Stomach (tissue), 9 donors: Measurements from ENCODE around the gene C10orf90. TPM values are rescaled to one million over a fixed set of nuclear protein-coding genes. Genes with fewer than 3 reads are reported as not detected.

Experiments
- DNase-seq, 2 donors: peaks; one replicate each; pipeline versions ENCODE4 v3.0.0 to v3.0.0-alpha.2; 2013 to 2019
- H3K27ac ChIP-seq, 5 donors: fragments of 200-600 bp in 4 of 5; sonication (generic) in 4 of 5; one replicate each; pipeline ENCODE4 v1.5.1; 2013 to 2019; ENCODE audit warnings: mild to moderate bottlenecking in 1 of 5, moderate library complexity in 1 of 5
- H3K27me3 ChIP-seq, 3 donors: fragments of 200-600 bp; sonication (generic); one replicate each; pipeline ENCODE4 v1.5.1; 2017 to 2019; ENCODE audit warnings: mixed run types in 1 of 3
- H3K36me3 ChIP-seq, 4 donors: fragments of 200-600 bp; sonication (generic); 1 replicate in 3 of 4; 2 replicates in 1 of 4; pipeline ENCODE4 v1.5.1; 2016 to 2019
- H3K4me1 ChIP-seq, 4 donors: fragments of 200-600 bp; sonication (generic); one replicate each; pipeline ENCODE4 v1.5.1; 2016 to 2019
- H3K4me3 ChIP-seq, 4 donors: fragments of 200-600 bp; sonication (generic) in 3 of 4; one replicate each; pipeline ENCODE4 v1.5.1; 2016 to 2019; ENCODE audit warnings: mild to moderate bottlenecking in 1 of 4
- H3K9me3 ChIP-seq, 4 donors: fragments of 200-600 bp; sonication (generic); one replicate each; pipeline ENCODE4 v1.5.1; 2016 to 2019
- EP300 ChIP-seq: sonication (generic); formaldehyde crosslinking; IDR thresholded peaks from one replicate; pipeline ENCODE4 v1.6.1; 2017; ENCODE audit warnings: antibody characterized with exemption
- POLR2A ChIP-seq, 4 donors: fragments of 450-650 bp; IDR thresholded peaks; one replicate each; pipeline ENCODE4 v1.6.1; 2016; ENCODE audit warnings: antibody characterized with exemption in 4 of 4, control low read depth in 2 of 4, mild to moderate bottlenecking in 1 of 4, moderate library complexity in 1 of 4
- POLR2AphosphoS5 ChIP-seq, 3 donors: sonication (generic); formaldehyde crosslinking; IDR thresholded peaks; one replicate each; pipeline ENCODE4 v1.6.1; 2016; ENCODE audit warnings: antibody characterized with exemption in 3 of 3
- WGBS, 5 donors: extraction: QIAGEN DNeasy Blood & Tissue Kit in 3 of 5; methylation state at CpG; one replicate each; pipeline versions ENCODE4 v1.1.5 to v1.1.7; 2013 to 2018; 5-methylcytosine and 5-hydroxymethylcytosine counted together
- intact Hi-C: fragments of 100-400 bp; cut with DNase I; formaldehyde crosslinking; loops from one replicate; pipeline ENCODE4 v1.15.1; 2023; ENCODE audit warnings: low total_unique reads
- polyA plus RNA-seq, 3 donors: library from polyadenylated mRNA; stranded (reverse); fragments of 200-250 nt; gene quantifications; one replicate each; pipeline ENCODE4 v1.2.3, GENCODE V29; 2013
- total RNA-seq, 5 donors: library from RNA; depleted of rRNA; stranded (reverse); fragments of >200 nt; gene quantifications; one replicate each; pipeline versions ENCODE4 v1.1.0 to v1.2.3, GENCODE V29; 2014 to 2016
- TF ChIP-seq, protein P1 (sequence below), 7 experiments: fragments of 450-650 bp in 4 of 7; fragments of 200-600 bp in 3 of 7; sonication (generic) in 3 of 7; IDR thresholded peaks; one replicate each; pipeline ENCODE4 v1.5.1; 2016 to 2019; ENCODE audit warnings: antibody characterized with exemption in 7 of 7, control low read depth in 2 of 7, mild to moderate bottlenecking in 1 of 7
- donor health status: healthy with polysubstance abuse.
- donor health status: Bipolar disorder and iron deficiency.
- donor health status: healthy.

Gene C10orf90
- total and polyA plus RNA-seq, 8 donors, result not detected

DNA sequence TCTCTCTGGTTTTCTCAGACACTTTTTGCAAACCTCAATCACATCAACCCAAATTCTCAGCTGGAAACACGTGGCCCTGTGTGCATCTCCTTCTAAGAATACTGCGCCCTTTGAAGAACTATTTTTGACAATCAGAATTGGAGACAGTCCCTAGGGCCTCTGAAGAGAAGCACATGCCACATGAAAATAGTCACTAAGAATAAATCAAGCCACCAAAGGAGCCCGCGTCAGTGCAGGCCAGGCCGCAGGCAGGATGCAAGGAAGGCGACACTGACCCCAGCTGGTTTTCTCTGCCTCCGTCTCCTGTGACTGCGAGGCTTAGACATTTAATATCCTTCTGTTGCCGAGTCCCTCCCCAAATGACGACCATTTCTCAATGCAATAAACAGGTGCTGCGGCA is 194.2 kb downstream of the C10orf90 start:
- DNase-seq, result peak in 1 of 2 donors; percentile 42
- H3K9me3 ChIP-seq, result no peaks in the 10 kb centered on the region
- no peak overlapping the region for H3K4me3 ChIP-seq
- no peaks in the 10 kb centered on the region for H3K4me1 ChIP-seq
- intact Hi-C loops, result no loop called here
- 62 to 67% (median 65%) methylated on average over 11 of the region's 11 CpGs for WGBS, 5 donors
- no peak for TF ChIP-seq POLR2AphosphoS5 (IDR thresholded peaks at IDR 0.05)
- no peak for TF ChIP-seq POLR2A (IDR thresholded peaks at IDR 0.05)
- TF ChIP-seq EP300, result no peak
- TF ChIP-seq, protein P1, sequence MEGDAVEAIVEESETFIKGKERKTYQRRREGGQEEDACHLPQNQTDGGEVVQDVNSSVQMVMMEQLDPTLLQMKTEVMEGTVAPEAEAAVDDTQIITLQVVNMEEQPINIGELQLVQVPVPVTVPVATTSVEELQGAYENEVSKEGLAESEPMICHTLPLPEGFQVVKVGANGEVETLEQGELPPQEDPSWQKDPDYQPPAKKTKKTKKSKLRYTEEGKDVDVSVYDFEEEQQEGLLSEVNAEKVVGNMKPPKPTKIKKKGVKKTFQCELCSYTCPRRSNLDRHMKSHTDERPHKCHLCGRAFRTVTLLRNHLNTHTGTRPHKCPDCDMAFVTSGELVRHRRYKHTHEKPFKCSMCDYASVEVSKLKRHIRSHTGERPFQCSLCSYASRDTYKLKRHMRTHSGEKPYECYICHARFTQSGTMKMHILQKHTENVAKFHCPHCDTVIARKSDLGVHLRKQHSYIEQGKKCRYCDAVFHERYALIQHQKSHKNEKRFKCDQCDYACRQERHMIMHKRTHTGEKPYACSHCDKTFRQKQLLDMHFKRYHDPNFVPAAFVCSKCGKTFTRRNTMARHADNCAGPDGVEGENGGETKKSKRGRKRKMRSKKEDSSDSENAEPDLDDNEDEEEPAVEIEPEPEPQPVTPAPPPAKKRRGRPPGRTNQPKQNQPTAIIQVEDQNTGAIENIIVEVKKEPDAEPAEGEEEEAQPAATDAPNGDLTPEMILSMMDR (IDR thresholded peaks at IDR 0.05), result no peak
- H3K27ac ChIP-seq, result no peak overlapping the region
- H3K36me3 ChIP-seq, result no peaks in the 10 kb centered on the region
- H3K27me3 ChIP-seq, result peaks cover 0 to 2% (median 0%) of the 10 kb centered on the region in 3 donors

DNA sequence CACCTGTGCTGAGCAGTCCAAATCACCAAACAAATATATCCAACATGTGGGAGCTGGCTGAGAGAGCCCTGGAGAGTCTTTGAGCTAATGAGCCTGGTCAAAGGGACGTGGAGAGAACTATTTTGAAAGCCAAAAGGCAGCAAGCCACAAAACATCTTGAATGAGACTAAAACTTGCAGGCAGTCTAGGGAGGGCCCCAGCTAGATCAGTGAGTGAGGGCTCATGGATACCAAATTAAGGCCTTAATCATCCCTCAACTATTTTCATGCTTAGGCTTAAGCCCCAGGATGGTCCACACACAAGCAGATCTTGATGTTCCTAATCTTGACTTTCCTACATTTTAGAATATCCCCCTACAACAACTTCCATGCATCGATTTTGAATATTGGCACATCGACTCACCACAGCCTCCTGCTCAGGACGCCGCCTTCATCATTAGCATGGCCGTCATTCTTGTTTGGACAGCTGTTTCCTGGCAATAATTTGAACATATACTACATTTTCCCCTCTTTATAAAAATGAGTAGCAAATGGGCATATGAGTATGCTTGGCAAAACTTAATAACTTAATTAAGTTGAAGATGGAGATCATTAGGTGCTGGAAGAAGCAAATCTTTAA is 195.3 kb downstream of the C10orf90 start:
- H3K36me3 ChIP-seq, result no peaks in the 10 kb centered on the region
- TF ChIP-seq POLR2A (IDR thresholded peaks at IDR 0.05) (no peak), POLR2AphosphoS5 (IDR thresholded peaks at IDR 0.05) (no peak), EP300 (no peak)
- TF ChIP-seq, protein P1 (IDR thresholded peaks at IDR 0.05), result no peak
- H3K4me1 ChIP-seq, result no peaks in the 10 kb centered on the region
- no peak for DNase-seq
- peaks cover 0 to 7% (median 0%) of the 10 kb centered on the region in 3 donors for H3K27me3 ChIP-seq
- H3K4me3 ChIP-seq, result no peak overlapping the region
- WGBS, 5 donors, result 80 to 87% (median 82%) methylated on average over 6 of the region's 6 CpGs
- H3K27ac ChIP-seq, result no peak overlapping the region
- no peaks in the 10 kb centered on the region for H3K9me3 ChIP-seq
- intact Hi-C loops, result no loop called here

DNA sequence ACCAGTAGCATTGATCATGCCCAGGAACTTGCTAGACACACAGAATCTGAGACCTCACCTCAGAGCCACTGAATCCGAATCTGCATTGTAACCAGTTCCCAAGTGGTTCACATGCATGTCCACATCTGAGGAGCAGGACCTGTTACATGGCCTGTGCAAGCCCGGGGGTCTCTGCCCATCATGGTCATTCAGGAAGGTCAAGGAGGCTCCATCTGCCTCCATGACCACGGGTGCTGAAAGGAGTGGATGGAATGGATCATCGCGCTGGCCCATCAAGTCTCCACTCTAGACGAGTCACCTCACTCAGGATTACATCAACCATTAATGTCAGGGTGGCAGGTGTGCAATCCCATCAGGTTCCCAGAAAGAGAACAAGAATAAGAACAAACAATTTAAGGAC is 196.5 kb downstream of the C10orf90 start:
- DNase-seq, result no peak
- Histone ChIP-seq H3K27me3 (peaks cover 0 to 7% (median 0%) of the 10 kb centered on the region in 3 donors), H3K4me3 (no peak overlapping the region), H3K9me3 (no peaks in the 10 kb centered on the region), H3K4me1 (no peaks in the 10 kb centered on the region), H3K36me3 (no peaks in the 10 kb centered on the region), H3K27ac (no peak overlapping the region)
- no peak for TF ChIP-seq POLR2A (IDR thresholded peaks at IDR 0.05)
- no peak for TF ChIP-seq EP300
- no peak for TF ChIP-seq POLR2AphosphoS5 (IDR thresholded peaks at IDR 0.05)
- TF ChIP-seq, protein P1 (IDR thresholded peaks at IDR 0.05), result no peak
- WGBS, 5 donors, result 82 to 93% (median 90%) methylated on average over 6 of the region's 6 CpGs
- intact Hi-C loops, result no loop called here

DNA sequence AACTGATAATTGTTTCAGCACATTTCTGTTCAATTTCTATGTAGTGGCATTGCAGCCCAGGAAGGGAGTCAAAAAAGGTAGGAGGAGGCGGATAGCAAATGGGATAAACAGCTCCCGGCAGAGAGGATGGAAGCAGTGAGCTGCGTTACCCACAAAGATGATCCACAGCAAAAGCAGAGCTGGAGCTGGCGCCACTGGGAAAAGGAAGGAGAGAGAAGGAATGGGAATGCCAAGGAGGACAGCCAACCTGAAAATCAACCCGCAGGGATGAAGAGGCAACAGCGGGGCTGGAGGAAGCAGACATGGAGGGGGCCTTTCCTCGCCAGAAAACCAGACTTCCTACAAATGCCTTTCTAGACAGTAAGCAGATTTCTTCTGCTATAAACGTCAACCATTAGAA is 199.5 kb downstream of the C10orf90 start:
- H3K4me3 ChIP-seq, result no peak overlapping the region
- WGBS, 5 donors, result 54 to 76% (median 73%) methylated on average over 8 of the region's 8 CpGs
- peaks cover 0 to 7% (median 0%) of the 10 kb centered on the region in 3 donors for H3K27me3 ChIP-seq
- TF ChIP-seq EP300 (no peak), POLR2A (IDR thresholded peaks at IDR 0.05) (no peak)
- TF ChIP-seq, protein P1 (IDR thresholded peaks at IDR 0.05), result no peak
- no peak for DNase-seq
- no peak overlapping the region for H3K27ac ChIP-seq
- H3K36me3 ChIP-seq, result no peaks in the 10 kb centered on the region
- no peaks in the 10 kb centered on the region for H3K4me1 ChIP-seq
- no peaks in the 10 kb centered on the region for H3K9me3 ChIP-seq
- intact Hi-C loops, result no loop called here
